HuH-7.5 (cell line): ENCODE results near the gene KCNK4.

Experiments used
- DNase-seq: peaks from one replicate; pipeline ENCODE4 v3.0.0; 2011; ENCODE audit warnings: low spot score

Gene KCNK4

DNA sequence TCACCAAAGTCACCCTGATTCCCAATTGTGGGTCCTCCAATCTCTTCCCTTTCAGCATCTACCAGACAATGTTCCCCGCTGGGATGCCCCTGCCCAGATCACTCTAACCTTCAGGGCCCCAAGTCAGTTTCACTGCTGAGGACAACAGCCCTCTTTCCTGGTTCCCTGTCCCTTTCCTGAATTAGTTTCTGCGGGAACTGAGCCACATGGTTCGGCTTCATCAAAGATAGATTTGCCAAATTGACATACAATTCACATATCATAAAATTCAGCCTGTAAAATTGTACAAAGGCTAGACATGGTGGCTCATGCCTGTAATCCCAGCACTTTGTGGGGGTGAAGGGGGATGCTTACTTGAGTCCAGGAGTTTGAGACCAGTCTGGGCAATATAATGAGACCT lies 36.9 kb downstream of the KCNK4 start:
- DNase-seq = no peak

DNA sequence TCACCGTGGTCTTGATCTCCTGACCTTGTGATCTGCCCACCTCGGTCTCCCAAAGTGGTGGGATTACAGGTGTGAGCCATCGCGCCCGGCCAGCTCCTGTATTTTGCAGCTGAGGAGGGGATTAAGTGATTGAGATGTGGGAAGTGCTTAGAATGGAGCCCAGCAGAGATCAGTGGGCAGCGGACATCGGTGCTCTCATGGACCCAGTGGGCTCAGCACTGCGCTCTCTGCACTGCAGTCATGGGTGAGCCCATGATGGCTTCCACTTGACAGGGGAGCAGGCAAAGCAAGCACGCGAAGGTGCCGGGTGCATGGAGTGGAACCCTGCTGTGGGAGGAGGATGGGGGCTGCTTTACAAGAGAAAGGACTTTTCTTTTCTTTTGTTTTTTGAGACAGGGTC lies 39.8 kb downstream of the KCNK4 start:
- DNase-seq = no peak

DNA sequence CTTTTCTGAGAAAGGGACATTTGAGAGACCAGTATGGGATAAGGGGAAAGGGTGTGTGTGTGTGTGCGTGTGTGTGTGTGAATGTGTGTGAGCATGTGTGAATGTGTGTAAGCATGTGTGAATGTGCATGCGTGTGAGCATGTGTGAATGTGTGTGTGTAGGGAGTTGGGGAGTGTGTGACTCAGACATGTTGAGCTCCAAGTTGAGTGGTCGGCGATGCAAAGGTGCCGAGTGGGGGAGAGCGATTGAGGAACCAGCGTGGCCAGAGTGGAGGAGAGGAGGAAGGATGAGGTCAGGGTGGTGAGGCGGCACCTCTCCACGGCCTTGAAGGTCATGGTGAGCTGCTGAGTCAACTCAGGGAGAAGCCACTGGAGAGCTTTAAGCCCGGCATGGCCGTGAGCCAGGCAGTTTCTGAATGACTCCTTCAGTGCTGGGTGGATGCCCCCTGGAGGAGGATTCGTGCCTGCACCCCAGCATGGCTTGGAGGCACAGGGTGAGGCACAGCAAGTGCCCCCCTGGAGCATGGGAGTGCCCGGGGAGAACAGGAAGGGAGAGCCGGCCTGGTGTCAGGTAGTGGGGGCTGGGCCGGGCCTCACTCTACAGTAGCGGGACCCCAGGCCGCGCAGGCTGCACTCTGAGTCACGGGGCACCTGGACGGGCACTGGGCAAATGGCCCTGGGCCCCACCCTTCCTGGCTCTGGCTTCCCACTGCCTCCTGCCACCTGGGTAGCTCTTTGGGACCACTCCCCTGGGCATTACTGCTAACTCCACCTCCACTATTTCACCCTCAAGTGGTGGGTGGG lies 40.7 kb downstream of the KCNK4 start:
- DNase-seq = no peak

DNA sequence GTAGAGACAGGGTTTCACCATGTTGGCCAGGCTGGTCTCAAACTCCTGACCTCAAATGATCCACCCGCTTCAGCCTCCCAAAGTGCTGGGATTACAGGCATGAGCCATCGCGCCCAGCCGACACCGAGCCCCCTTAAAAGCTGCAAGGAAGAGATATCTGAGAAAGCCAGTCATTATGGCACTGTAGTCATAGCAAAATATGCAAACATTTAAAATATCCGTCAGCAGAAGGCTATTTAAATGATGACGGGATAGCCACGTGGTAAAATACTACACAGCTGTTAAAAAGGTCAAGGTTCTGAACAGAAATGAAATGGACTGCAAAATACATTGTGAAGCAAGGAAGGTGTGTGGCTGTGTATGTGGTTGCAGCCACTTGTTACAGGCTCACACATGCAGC lies 42.5 kb downstream of the KCNK4 start:
- no peak for DNase-seq

DNA sequence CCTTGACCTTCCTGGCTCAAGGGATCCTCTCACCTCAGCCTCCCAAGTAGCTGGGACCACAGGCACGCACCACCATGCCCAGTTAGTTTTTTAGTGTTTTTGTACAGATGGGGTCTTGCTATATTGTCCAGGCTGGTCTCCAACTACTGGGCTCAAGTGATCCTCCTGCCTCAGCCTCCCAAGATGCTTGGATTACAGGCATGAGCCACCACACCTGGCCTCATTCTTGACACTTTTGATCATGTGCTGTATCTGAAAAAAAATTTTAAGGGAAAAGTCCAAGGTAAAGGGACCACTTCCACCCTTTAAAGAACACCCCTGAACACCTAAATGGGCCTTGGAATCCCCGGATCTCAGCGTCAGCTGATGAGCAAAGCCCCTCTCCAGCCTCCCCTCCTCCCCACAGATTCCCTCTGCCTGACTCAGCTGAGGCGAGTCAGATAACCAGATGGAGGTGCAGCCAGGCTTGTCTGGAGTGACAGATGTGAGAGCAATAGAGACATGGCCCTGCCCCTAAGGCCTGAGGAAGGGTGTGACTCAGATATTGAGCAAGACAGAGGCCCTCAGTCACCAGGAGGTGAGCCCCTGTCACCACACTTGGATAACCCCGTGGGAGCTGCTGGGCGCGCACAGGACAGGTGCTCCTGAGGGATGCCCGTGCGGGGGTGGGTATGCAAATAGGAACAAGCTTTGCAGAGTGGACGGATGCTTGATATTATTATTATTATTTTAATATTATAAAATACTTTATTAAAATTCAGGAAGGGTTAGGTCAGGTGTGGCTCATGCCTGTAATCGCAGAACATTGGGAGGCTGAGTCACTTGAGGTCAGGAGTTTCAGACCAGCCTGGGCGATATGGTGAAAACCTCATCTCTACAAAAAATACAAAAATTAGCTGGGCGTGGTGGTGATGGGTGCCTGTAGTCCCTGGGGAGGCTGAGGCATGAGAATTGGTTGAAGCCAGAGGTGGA lies 43.9 kb downstream of the KCNK4 start:
- DNase-seq = peak; percentile 64

DNA sequence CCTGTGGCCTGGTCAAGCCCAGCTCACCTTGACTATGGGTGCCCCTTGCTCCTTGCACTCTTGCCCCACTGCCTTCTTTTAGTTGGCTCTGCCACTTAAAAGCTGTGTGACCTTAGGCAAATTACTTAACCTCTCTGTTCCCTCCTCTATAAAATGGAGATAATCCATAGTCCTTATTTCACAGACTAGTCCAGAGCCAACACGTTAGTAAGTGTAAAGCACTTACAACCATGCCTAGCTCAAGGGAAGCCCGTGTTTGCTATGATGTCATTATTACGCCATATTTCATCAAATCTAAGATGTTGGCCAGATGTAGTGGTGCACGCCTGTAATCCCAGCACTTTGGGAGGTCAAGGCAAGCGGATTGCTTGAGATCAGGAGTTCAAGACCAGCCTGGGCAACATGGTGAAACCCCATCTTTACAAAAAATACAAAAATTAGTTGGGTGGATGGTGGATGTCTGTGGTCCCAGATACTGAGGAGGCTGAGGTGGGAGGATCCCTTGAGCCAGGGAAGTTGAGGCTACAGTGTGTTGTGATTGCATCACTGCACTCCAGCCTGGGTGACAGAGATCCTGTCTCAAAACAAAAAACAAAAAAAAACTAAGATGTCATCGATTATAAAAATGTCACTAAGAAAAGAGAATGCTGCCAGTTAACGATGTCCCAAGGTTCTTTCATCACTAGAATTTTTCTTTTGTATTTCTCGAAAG lies 46.6 kb downstream of the KCNK4 start:
- DNase-seq = no peak

DNA sequence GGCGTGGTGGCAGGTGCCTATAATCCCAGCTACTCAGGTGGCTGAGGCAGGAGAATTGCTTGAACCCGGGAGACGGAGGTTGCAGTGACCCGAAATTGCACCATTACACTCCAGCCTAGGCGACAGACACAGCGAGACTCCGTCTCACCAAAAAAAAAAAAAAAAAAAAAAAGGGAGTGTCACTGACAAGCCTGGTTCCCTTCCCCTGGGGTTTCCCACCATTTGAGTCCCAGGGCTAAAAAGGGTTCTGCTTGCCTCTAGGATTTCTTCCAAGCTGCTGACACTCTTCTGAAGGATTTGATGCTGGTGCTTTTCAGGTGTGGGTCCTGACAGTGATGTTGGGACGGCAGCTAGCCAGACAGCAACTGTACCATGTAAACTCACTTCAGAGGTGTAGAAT lies 47.6 kb downstream of the KCNK4 start:
- no peak for DNase-seq

DNA sequence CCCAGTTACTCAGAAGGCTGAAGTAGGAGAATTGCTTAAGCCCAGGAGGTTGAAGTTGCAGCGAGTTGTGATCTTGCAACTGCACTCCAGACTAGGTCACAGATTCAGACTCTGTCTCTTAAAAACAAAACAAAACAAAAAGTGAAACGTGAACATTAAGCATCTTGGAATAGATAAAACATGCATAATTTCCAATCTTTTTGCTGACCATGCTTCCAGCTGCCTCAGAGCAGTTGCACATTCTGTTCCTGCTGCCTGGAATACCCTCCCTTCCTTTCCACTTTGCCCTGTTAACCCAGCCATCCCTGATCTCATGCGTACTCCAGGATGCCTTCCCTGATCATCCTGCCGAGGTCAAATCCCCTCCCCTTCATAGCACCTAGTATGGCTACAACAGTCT lies 48.2 kb downstream of the KCNK4 start:
- DNase-seq = no peak

DNA sequence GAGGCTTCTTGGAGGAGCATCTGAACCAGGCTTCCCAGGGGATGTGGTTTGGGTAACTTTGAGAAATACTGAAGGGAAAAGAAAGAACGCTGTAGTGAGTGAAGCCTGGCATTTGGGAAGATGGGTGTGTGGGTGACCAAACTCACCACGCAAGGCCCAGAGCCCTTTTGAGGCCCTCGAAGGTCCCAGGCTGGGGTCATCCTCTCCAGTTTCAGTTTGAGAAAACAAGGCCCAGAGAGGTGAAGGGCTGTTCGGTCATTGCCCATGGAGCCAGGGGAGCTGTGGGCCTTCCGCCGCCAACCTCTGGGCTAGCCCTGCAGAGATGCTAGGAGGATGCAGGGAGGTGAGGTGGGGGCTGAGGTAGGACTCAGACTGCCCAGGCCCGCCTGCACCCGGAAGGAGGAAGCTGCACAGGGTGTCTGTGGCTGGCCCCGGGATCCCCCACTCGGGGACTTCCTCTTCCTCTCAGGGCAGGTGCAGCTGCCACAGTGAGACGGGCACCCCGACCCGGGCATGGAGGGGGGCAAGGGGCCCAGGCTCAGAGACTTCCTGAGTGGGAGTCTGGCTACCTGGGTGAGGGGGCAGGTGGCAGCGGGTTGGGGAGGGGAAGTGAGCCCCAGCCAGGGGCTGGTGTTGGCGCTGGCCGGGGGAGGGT lies 48.8 kb downstream of the KCNK4 start, which contains the start of gene CCDC88B:
Gene CCDC88B, plus strand, starts transcription at position 451 of the 655 bp plus-strand sequence. Its CDS starts 63 bp downstream, at position 514.
- no peak for DNase-seq

DNA sequence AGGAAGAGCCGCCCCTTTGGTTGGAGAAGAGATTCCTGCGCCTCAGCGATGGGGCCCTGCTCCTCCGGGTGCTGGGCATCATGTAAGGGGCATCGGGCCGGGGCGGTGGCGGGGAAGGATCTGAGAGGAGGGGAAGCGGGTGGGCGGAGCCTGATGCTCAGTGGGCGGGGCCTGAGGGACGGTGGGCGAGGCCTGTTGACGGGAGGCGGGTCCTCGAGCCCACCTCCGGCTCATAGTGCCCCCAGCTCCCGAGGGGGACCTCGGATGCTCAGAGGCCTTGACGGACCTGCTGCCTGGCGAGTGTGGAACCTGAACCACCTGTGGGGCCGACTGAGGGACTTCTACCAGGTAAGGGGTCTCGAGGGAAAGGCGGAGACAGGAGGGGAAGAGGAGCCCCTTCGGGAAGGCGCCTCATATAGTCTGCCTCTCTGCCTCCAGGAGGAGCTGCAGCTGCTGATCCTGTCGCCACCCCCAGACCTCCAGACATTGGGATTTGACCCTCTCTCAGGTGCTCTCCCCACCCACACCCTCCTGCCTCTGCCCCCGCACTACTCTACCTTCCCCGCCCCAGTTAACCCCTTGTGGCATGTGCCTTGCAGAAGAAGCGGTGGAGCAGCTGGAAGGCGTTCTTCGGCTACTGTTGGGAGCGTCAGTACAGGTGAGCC lies 49.7 kb downstream of the KCNK4 start:
- DNase-seq = no peak

DNA sequence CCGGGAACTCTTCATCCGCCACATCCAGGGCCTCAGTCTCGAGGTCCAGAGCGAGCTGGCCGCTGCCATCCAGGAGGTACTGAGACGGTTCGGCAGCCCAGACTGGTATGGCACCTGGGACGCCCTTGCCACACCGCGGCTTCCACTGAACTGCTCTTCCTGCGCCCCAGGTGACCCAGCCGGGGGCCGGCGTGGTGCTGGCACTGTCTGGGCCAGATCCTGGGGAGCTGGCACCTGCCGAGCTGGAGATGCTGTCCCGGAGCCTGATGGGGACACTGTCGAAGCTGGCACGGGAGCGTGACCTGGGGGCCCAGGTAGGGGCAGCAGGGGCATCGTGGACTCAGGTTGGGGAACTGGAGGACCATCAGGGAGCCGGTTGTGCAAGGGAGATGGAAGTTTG lies 50.3 kb downstream of the KCNK4 start:
- no peak for DNase-seq

DNA sequence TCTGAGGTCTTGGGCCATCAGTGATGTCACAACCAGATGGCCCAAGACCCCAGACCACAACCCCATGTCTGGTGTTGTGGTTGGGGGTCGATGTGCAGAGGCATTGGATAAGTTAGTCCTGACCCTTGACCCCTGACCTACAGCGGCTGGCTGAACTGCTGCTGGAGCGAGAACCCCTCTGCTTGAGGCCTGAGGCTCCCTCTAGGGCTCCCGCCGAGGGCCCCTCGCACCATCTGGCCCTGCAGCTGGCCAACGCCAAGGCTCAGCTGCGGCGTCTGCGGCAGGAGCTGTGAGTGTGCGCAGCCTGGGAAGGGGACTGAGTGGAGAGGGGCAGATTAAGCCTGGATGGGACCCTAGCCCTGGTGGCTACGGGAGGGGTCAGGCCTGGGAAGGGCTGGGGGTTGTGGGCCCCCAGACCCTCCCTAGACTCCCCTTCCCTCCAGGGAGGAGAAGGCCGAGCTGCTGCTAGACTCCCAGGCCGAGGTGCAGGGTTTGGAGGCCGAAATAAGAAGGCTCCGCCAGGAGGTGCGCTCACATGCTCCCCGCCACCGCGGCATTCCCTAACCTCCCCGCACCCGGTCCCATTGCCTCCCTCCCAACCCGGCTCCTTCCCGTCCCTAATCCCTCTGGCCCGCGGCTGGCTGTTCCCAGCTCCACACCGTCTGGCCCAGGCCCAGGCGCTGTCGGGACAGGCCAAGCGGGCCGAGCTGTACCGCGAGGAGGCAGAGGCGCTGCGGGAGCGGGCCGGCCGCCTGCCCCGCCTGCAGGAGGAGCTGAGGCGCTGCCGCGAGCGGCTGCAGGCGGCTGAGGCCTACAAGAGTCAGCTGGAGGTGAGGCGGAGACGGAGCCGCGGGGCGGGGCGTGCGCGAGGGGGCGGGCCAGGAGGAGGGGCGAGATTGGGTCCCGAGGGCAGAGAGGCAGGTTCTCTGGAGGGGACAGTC lies 51.0 kb downstream of the KCNK4 start:
- DNase-seq = peak; percentile 88

DNA sequence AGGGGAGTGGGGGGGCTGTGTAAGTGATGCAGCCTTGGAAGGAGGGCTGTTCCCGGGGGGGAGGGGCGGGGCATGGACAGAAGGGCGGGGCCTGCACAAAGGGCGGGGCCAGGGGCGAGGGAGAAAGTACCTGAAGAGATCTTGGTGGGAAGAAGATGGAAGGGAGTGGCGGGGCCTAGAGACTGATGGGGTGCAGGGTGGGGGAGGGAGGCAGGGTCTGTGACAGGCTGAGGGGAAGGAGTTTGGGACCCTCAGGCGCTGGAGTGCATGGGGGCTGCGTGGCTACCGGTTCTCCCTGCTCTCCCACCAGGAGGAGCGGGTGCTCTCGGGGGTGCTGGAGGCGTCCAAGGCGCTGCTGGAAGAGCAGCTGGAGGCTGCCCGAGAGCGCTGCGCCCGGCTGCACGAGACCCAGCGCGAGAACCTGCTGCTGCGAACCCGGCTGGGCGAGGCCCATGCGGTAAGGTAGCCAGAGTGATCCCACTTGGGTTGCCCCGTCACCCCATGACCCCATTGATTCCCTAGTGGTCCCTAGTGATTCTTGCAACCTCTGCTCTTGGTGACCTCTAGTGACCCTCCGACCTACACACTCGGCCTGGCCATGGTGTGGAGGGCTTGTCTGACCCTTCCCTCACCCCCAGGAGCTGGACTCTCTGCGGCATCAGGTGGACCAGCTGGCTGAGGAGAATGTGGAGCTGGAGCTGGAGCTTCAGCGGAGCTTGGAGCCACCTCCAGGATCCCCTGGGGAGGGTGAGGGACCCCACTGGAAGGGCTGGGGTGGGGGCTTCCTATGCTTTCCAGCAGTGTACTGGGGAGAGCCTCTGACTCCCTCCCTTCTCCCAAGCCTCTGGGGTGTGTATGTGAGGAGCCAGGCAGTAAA lies 52.0 kb downstream of the KCNK4 start:
- DNase-seq = no peak

DNA sequence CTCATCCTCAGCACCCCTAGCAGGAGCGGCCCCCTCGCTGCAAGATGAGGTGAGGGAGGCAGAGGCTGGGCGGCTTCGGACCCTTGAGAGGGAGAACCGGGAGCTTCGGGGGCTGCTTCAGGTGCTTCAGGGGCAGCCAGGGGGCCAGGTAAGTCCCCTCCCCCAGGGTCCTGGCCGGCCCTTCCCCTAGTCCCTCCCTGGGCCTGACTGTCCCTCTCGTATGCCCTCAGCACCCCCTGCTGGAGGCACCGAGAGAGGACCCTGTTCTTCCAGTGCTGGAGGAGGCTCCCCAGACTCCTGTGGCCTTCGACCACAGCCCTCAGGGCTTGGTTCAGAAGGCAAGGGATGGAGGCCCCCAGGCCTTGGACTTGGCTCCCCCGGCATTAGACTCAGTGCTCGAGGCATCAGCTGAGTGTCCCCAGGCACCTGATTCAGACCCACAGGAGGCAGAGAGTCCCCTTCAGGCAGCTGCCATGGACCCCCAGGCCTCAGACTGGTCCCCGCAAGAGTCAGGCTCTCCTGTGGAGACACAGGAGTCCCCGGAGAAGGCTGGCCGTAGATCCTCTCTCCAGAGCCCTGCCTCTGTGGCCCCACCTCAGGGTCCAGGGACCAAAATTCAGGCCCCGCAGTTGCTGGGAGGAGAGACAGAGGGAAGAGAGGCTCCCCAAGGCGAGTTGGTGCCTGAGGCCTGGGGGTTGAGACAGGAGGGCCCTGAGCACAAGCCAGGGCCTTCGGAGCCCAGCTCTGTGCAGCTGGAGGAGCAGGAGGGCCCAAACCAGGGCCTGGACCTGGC lies 52.9 kb downstream of the KCNK4 start:
- peak; percentile 63 for DNase-seq

DNA sequence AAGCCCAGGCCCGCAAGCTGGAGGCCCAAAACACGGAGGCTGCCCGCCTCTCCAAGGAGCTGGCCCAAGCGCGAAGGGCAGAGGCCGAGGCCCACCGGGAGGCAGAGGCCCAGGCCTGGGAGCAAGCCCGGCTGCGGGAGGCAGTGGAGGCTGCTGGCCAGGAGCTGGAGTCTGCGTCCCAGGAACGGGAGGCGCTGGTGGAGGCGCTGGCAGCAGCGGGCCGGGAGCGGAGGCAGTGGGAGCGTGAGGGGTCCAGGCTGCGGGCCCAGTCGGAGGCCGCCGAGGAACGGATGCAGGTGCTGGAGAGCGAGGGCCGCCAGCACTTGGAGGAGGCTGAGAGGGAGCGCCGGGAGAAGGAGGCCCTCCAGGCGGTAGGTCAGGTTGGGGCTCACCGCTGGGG lies 53.7 kb downstream of the KCNK4 start:
- DNase-seq = no peak

DNA sequence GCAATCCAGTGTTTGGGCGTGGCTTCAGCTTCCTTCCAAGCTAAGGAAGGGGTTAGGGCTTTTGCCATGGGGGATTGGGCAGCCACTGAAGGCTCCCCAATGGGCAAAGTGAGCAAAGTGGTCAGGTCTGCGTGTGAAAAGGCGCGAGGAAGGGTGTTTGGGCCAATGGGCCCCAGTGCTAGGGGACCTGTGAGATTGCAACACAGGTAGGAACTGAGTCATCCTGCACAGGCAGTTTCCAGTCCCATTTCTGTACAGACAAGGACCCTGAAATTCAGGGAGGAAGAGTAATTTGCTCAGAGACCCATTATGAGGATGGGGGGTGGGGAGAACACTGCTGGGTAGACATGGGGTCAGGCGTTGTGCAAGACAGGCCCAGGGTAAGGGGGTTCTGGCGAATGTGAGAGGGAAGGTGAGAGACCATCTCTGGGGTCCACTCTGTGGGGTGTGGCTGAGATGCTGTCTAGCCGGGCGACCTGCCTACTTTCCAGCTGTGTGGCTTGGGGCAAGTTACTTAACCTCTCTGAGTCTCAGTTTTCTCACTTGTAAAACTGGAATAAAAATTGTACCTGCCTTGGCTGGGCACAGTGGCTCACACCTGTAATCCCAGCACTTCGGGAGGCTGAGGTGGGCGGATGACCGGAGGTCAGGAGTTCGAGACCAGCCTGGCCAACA lies 56.2 kb downstream of the KCNK4 start:
- no peak for DNase-seq

DNA sequence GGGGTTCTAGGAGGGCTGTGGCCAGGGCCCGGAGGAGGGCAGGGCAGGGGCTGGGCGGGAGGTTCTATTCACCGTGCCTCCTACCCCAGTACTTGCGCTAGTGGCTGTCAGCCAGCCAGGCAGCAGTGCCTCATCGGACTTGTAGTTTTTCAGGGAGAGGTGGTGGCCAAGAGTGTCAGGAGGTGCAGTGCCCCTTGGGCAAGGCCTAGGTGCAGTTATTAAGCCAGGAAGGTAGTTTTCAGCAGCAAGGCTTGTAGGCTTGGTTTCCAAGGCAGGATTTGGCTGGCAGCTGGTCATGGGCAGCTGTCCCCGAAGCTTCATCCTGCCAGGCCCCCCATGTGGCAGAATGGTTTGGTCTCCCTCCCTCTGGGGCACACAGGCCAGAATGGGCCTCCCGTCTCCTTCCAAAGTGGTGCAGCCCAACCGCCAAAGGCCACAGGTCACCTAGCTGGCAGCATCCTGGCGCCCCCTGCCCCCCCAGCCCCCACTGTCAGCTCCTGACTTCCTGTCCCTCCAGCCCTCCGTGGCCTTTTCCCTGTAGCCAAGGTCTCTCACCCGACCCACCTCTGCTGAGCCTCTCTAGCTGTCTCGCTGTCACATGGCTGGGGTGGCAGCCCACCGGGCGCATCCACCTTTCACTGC lies 57.4 kb downstream of the KCNK4 start:
- DNase-seq = no peak
